K562 (cell line): Measurements from ENCODE around the gene APCDD1. TPM values are rescaled to one million over a fixed set of nuclear protein-coding genes. Genes with fewer than 3 reads are reported as not detected.

Source experiments
- ATAC-seq: fragments of 200-7000 bp; cut with Tn5 transposase; 3 replicates; pipeline ENCODE4 v1.9.1; 2020; ENCODE audit warnings: moderate library complexity
- BruUV-seq: library from RNA; stranded (reverse); fragments of 400-500 nt; replicated peaks from 2 replicates; lab custom pipeline; 2021; lab: Mats Ljungman, UMichigan
- CTCF ChIA-PET: fragments of 300-600 bp; formaldehyde crosslinking; extraction: SDS; loops from one replicate; lab custom pipeline; 2021; ENCODE audit warnings: low intra/inter-chr PET ratio; lab: Yijun Ruan, JAX
- POLR2A ChIA-PET: fragments of 300-600, 350-650 bp; sonication (Branson Sonifier 250); formaldehyde crosslinking; extraction: SDS; loops from one replicate; lab custom pipeline; 2021; ENCODE audit warnings: antibody characterized with exemption, inconsistent platforms; lab: Yijun Ruan, JAX
- DNase-seq, 4 experiments: peaks; one replicate each; pipeline versions ENCODE4 v3.0.0 to v3.0.0-alpha.2; 2011 to 2018; ENCODE audit warnings: low spot score in 3 of 4, mixed read lengths in 3 of 4; ENCODE audit errors: extremely low read depth in 1 of 4
- FAIRE-seq: peaks from 2 replicates; lab custom pipeline; 2011; peaks lifted over from hg19 to GRCh38; lab: Jason Lieb, UNC
- H2AFZ ChIP-seq: 2 replicates; pipeline ENCODE4 v1.6.0; 2011; ENCODE audit warnings: low read depth, low read length, control low read depth, inconsistent platforms
- H3K27ac ChIP-seq: fragments of 200-600 bp; 3 replicates; pipeline ENCODE4 v1.8.0; 2011; ENCODE audit warnings: low read depth, mild to moderate bottlenecking, control low read depth, inconsistent platforms, low read length, moderate library complexity, mixed read lengths; ENCODE audit errors: extremely low read depth
- H3K27me3 ChIP-seq, 2 experiments: fragments of 300-600 bp in 1 of 2; 2 replicates in 1 of 2; 3 replicates in 1 of 2; pipeline versions ENCODE4 v1.6.0 to v1.8.0; 2011; ENCODE audit warnings: inconsistent platforms in 2 of 2, low read length in 2 of 2, mild to moderate bottlenecking in 1 of 2, mixed read lengths in 1 of 2, moderate library complexity in 1 of 2; ENCODE audit not compliant: control insufficient read depth in 2 of 2, insufficient read depth in 2 of 2
- H3K36me3 ChIP-seq: fragments of 300-600 bp; 3 replicates; pipeline ENCODE4 v1.8.0; 2011; ENCODE audit warnings: mild to moderate bottlenecking, low read length, inconsistent platforms; ENCODE audit not compliant: control insufficient read depth, insufficient read depth
- H3K4me1 ChIP-seq, 2 experiments: fragments of 200-600 bp in 1 of 2; replicated peaks in 1 of 2; 2 replicates in 1 of 2; 3 replicates in 1 of 2; pipeline versions ENCODE4 v1.5.1 to v1.8.0; 2011; ENCODE audit warnings: inconsistent platforms in 2 of 2, low read length in 2 of 2, mild to moderate bottlenecking in 1 of 2, mixed read lengths in 1 of 2, moderate library complexity in 1 of 2; ENCODE audit not compliant: control insufficient read depth in 2 of 2, insufficient read depth in 2 of 2
- H3K4me2 ChIP-seq: 2 replicates; pipeline ENCODE4 v1.6.1; 2011; ENCODE audit warnings: low read length, control low read depth, inconsistent platforms, mixed read lengths; ENCODE audit not compliant: insufficient read depth
- H3K4me3 ChIP-seq: fragments of 200-600 bp; sonication (generic), shearing (Covaris generic); 2 replicates; pipeline ENCODE4 v1.5.1; 2016; ENCODE audit warnings: control low read depth, inconsistent platforms
- H3K79me2 ChIP-seq: fragments of 200-600 bp; 3 replicates; pipeline ENCODE4 v1.8.0; 2011; ENCODE audit warnings: low read length, inconsistent platforms; ENCODE audit not compliant: control insufficient read depth, insufficient read depth
- H3K9ac ChIP-seq, 2 experiments: 2 replicates each; pipeline versions ENCODE4 v1.6.0 to v1.6.1; 2011; ENCODE audit warnings: low read depth in 2 of 2, low read length in 2 of 2, control low read depth in 1 of 2, inconsistent platforms in 1 of 2, mild to moderate bottlenecking in 1 of 2, mixed read lengths in 1 of 2; ENCODE audit not compliant: insufficient read depth in 1 of 2
- H3K9me1 ChIP-seq: one replicate; pipeline ENCODE4 v1.6.0; 2011; ENCODE audit warnings: inconsistent platforms, mild to moderate bottlenecking, low read length, moderate library complexity; ENCODE audit not compliant: control insufficient read depth, insufficient read depth
- H3K9me3 ChIP-seq: replicated peaks from 2 replicates; pipeline ENCODE4 v1.5.1; 2011; ENCODE audit warnings: low read depth, low read length, inconsistent platforms; ENCODE audit not compliant: control insufficient read depth, insufficient read depth
- H4K20me1 ChIP-seq: replicated peaks from 2 replicates; pipeline ENCODE4 v1.6.1; 2011; ENCODE audit warnings: low read length, inconsistent platforms, mixed read lengths; ENCODE audit not compliant: control insufficient read depth, insufficient read depth
- CAMTA2 ChIP-seq: fragments of 250-450 bp; sonication (Bioruptor Pico); conservative IDR thresholded peaks from 2 replicates; pipeline ENCODE4 v1.5.1; 2022
- DLX4 ChIP-seq: fragments of 250-450 bp; sonication (Bioruptor Pico); IDR thresholded peaks from 2 replicates; pipeline ENCODE4 v1.6.1; 2021; ENCODE audit warnings: mild to moderate bottlenecking
- ELF2 ChIP-seq: fragments of 250-450 bp; sonication (Bioruptor Pico); IDR thresholded peaks from 2 replicates; pipeline ENCODE4 v1.5.0; 2021; ENCODE audit warnings: mild to moderate bottlenecking
- HDGF ChIP-seq: fragments of 450-650 bp; IDR thresholded peaks from 2 replicates; pipeline ENCODE4 v1.6.1; 2016
- IRF2 ChIP-seq: sonication (generic); formaldehyde crosslinking; IDR thresholded peaks from 2 replicates; pipeline ENCODE4 v1.8.1; 2022; ENCODE audit warnings: mild to moderate bottlenecking, missing genetic modification reagents
- MEF2D ChIP-seq: conservative IDR thresholded peaks from 2 replicates; pipeline ENCODE4 v1.6.1; 2016; ENCODE audit warnings: low read depth, missing genetic modification characterization, missing compliant biosample characterization
- MTF1 ChIP-seq: fragments of 250-450 bp; sonication (Bioruptor Pico); IDR thresholded peaks from 2 replicates; pipeline ENCODE4 v1.9.0; 2021; ENCODE audit warnings: moderate library complexity, mild to moderate bottlenecking, inconsistent platforms, borderline replicate concordance
- POLR3G ChIP-seq: IDR thresholded peaks from 2 replicates; pipeline ENCODE4 v1.6.1; 2011; ENCODE audit not compliant: insufficient read length, insufficient replicate concordance; ENCODE audit errors: extremely low read depth
- RFX7 ChIP-seq: fragments of 250-450 bp; sonication (Bioruptor Pico); IDR thresholded peaks from 2 replicates; pipeline ENCODE4 v1.5.1; 2021; ENCODE audit warnings: mild to moderate bottlenecking
- SIN3B ChIP-seq: fragments of 450-650 bp; IDR thresholded peaks from 2 replicates; pipeline ENCODE4 v1.6.1; 2017; ENCODE audit warnings: low read depth, mild to moderate bottlenecking, moderate library complexity
- SREBF2 ChIP-seq: sonication (generic); formaldehyde crosslinking; IDR thresholded peaks from 2 replicates; pipeline ENCODE4 v1.4.0; 2020; ENCODE audit warnings: mild to moderate bottlenecking, missing genetic modification reagents
- YBX1 ChIP-seq: fragments of 450-650 bp; IDR thresholded peaks from 2 replicates; pipeline ENCODE4 v1.7.1; 2016; ENCODE audit warnings: mild to moderate bottlenecking
- ZBTB9 ChIP-seq: fragments of 450-650 bp; formaldehyde crosslinking; IDR thresholded peaks from 2 replicates; pipeline ENCODE4 v1.4.0; 2020; ENCODE audit warnings: mild to moderate bottlenecking, moderate library complexity
- ZNF324 ChIP-seq: fragments of 250-450 bp; sonication (Bioruptor Pico); IDR thresholded peaks from 2 replicates; pipeline ENCODE4 v1.4.0; 2020; ENCODE audit warnings: mild to moderate bottlenecking
- ZNF551 ChIP-seq: fragments of 250-450 bp; sonication (Bioruptor Pico); IDR thresholded peaks from 2 replicates; pipeline ENCODE4 v1.5.0; 2021; ENCODE audit warnings: mild to moderate bottlenecking, moderate library complexity
- WGBS: fragments of 100-300 bp; shearing (Covaris generic); methylation state at CpG from one replicate; pipeline ENCODE4 v1.1.6; 2016; ENCODE audit warnings: low coverage, mixed read lengths; ENCODE audit not compliant: insufficient coverage; ENCODE audit errors: missing lambda C conversion rate; 5-methylcytosine and 5-hydroxymethylcytosine counted together
- in situ Hi-C: fragments of 300-500 bp; cut with MboI; formaldehyde crosslinking; loops from 4 replicates; pipeline ENCODE4 v1.15.0; 2018; ENCODE audit warnings: inconsistent platforms, mixed read lengths
- intact Hi-C: fragments of 100-400 bp; cut with micrococcal nuclease; formaldehyde crosslinking; loops from 2 replicates; pipeline ENCODE4 v1.14.2; 2022
- polyA plus RNA-seq, 8 experiments: library from polyadenylated mRNA; depleted of rRNA in 4 of 8; stranded (reverse) in 5 of 8; unstranded in 3 of 8; fragments of >200 nt; fragmentation: Nextera tagmentation in 2 of 8; fragmentation: Illumina TruSeq in 1 of 8; extraction: Ambion mirVana in 2 of 8; extraction: Trizol in 1 of 8; gene quantifications; 2 replicates each; pipeline versions ENCODE4 v1.2.1 to v1.2.3, GENCODE V29; 2011 to 2014; ENCODE audit warnings: inconsistent platforms in 1 of 8, missing spikeins in 1 of 8
- total RNA-seq, 7 experiments: library from RNA; depleted of rRNA in 6 of 7; stranded (reverse); fragments of >200 nt in 6 of 7; fragmentation: Illumina TruSeq in 2 of 7; extraction: Trizol in 2 of 7; gene quantifications; 2 replicates each; pipeline versions ENCODE4 v1.2.1 to v1.2.3, GENCODE V29; 2011 to 2021; ENCODE audit warnings: low replicate concordance in 1 of 7
- TF ChIP-seq, protein P1 (sequence below), 2 experiments: fragments of 450-650 bp; IDR thresholded peaks; 2 replicates each; pipeline ENCODE4 v1.6.1; 2016
- TF ChIP-seq, protein P2 (sequence below), 3 experiments: fragments of 200-800 bp in 1 of 3; sonication (Bioruptor generic) in 1 of 3; sonication (generic) in 1 of 3; formaldehyde crosslinking in 1 of 3; IDR thresholded peaks; 2 replicates each; pipeline versions ENCODE4 v1.6.1 to v1.8.0; 2016 to 2022; ENCODE audit warnings: mild to moderate bottlenecking in 2 of 3, missing compliant biosample characterization in 2 of 3, missing genetic modification characterization in 2 of 3, missing genetic modification reagents in 1 of 3
- TF ChIP-seq, protein P3 (sequence below), 2 experiments: fragments of 450-650 bp; conservative IDR thresholded peaks; 2 replicates each; pipeline ENCODE4 v1.6.1; 2017; ENCODE audit warnings: mild to moderate bottlenecking in 2 of 2, moderate library complexity in 2 of 2

Gene APCDD1
- total and polyA plus RNA-seq, 9 of the 15 experiments (the other 6 are each of a cell fraction or from before 2014, with no cell fraction given): 0.07 TPM; not detected in 8

GRCh38 chr18:10528439-10528838, 74.0 kb downstream of the APCDD1 start:
- Histone ChIP-seq H3K36me3 (peaks cover 29% of the 10 kb centered on the region; the same call in 2 of the 3 replicates), H2AFZ (no peak overlapping the region), H4K20me1 (peaks cover 10% of the 10 kb centered on the region; the same call in 1 of the 2 replicates), H3K27me3 (no peaks in the 10 kb centered on the region), H3K4me1 (peaks cover 9 to 41% of the 10 kb centered on the region in 2 experiments), H3K9me1 (no peaks in the 10 kb centered on the region), H3K9me3 (no peaks in the 10 kb centered on the region), H3K9ac (no peak overlapping the region), H3K4me3 (no peak overlapping the region; the same call in 1 of the 2 replicates), H3K4me2 (peak overlapping the region; percentile 58), H3K27ac (peak overlapping the region; percentile 11; the same call in 1 of the 3 replicates), H3K79me2 (peaks cover 72% of the 10 kb centered on the region)
- DNase-seq: peak; percentile 28 to 74 (median 50)
- FAIRE-seq: no peak
- intact Hi-C loops (loop anchor here (10.0 kb wide), 1 partner anchor 824 kb away; the partner anchor contains the start of gene RAB31), in situ Hi-C loops (no loop called here)
- WGBS: 0% methylated on average over 3 of the region's 3 CpGs
- ChIA-PET POLR2A (interaction anchor here (0.6 to 1.9 kb wide), 5 partner anchors 16 to 970 kb away, joined by 3 to 6 read pairs (median 3); no protein-coding TSS in a partner anchor), CTCF (no interaction called here)
- BruUV-seq: no TSS peak
- peak; percentile 44 for ATAC-seq
- no peak for TF ChIP-seq YBX1
- no peak for TF ChIP-seq CAMTA2 (CRISPR knock-in tag)
- TF ChIP-seq, protein P1, sequence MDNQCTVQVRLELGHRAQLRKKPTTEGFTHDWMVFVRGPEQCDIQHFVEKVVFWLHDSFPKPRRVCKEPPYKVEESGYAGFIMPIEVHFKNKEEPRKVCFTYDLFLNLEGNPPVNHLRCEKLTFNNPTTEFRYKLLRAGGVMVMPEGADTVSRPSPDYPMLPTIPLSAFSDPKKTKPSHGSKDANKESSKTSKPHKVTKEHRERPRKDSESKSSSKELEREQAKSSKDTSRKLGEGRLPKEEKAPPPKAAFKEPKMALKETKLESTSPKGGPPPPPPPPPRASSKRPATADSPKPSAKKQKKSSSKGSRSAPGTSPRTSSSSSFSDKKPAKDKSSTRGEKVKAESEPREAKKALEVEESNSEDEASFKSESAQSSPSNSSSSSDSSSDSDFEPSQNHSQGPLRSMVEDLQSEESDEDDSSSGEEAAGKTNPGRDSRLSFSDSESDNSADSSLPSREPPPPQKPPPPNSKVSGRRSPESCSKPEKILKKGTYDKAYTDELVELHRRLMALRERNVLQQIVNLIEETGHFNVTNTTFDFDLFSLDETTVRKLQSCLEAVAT (IDR thresholded peaks at IDR 0.05): 0 out of 4 replicates have a peak, but pooled peaks of 1 of the 2 experiments have one; percentile 18
- no peak for TF ChIP-seq SIN3B
- TF ChIP-seq IRF2 (CRISPR knock-in tag): no peak
- TF ChIP-seq RFX7 (CRISPR knock-in tag): no peak
- no peak for TF ChIP-seq ZNF551 (CRISPR knock-in tag)
- no peak for TF ChIP-seq POLR3G
- TF ChIP-seq DLX4 (CRISPR knock-in tag): no peak
- no peak for TF ChIP-seq ELF2 (CRISPR knock-in tag)
- 0 out of 2 replicates have a peak, but pooled peaks have one; percentile 69 for TF ChIP-seq HDGF
- TF ChIP-seq, protein P2, sequence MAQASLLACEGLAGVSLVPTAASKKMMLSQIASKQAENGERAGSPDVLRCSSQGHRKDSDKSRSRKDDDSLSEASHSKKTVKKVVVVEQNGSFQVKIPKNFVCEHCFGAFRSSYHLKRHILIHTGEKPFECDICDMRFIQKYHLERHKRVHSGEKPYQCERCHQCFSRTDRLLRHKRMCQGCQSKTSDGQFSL (CRISPR knock-in tag; IDR thresholded peaks at IDR 0.05): no peak
- TF ChIP-seq, protein P2 (tag; IDR thresholded peaks at IDR 0.05): no peak
- TF ChIP-seq ZBTB9 (CRISPR knock-in tag): no peak
- TF ChIP-seq ZNF324 (CRISPR knock-in tag): no peak
- no peak for TF ChIP-seq MTF1 (CRISPR knock-in tag)
- TF ChIP-seq, protein P3, sequence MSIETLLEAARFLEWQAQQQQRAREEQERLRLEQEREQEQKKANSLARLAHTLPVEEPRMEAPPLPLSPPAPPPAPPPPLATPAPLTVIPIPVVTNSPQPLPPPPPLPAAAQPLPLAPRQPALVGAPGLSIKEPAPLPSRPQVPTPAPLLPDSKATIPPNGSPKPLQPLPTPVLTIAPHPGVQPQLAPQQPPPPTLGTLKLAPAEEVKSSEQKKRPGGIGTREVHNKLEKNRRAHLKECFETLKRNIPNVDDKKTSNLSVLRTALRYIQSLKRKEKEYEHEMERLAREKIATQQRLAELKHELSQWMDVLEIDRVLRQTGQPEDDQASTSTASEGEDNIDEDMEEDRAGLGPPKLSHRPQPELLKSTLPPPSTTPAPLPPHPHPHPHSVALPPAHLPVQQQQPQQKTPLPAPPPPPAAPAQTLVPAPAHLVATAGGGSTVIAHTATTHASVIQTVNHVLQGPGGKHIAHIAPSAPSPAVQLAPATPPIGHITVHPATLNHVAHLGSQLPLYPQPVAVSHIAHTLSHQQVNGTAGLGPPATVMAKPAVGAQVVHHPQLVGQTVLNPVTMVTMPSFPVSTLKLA (conservative IDR thresholded peaks at IDR 0.05): no peak
- no peak for TF ChIP-seq MEF2D (tag)
- TF ChIP-seq SREBF2 (CRISPR knock-in tag): no peak
